ENCODE results near the gene TXNDC2.

TXNDC2 gene

DNA sequence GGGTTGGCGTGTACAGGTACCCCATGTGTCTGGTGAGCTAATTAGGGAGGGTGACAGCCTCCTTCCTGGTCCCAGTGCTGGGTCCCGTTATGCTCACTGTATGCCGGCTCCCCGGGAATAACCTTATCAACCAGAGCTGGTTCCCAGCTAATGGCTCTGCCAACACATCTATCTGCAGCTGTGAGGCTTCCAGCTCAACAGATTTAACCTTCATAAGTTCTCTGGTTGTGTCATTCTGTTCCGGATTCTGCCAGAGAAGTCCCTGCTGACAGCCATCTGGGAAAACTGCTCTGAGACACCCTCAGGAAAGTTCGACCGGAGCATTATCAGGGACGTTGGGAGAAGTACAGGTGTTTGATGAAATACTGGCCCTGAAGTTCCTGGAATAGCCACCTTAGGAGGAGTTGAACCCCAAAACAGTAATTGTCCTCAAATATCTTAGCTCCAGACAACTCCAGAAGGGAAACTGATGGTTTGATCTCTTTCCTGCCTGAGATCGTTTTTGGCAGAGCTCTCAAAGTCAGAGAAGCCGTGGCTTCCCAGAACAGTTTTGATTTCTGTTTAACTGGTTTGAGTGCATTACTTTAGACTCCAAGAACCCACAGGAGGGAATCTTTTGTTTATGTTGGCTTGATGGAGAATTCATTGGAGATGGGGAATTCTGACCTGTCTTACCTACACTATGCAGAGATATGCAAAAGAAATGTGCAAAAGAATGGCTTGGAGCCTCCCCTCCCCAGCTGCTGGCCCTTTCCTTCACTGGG, 39.4 kb upstream of the TXNDC2 start:
- FAIRE-seq = no peak
- no peak for DNase-seq (ENCODE audit: insufficient read length, low spot score)
- TF ChIP-seq, protein P1, sequence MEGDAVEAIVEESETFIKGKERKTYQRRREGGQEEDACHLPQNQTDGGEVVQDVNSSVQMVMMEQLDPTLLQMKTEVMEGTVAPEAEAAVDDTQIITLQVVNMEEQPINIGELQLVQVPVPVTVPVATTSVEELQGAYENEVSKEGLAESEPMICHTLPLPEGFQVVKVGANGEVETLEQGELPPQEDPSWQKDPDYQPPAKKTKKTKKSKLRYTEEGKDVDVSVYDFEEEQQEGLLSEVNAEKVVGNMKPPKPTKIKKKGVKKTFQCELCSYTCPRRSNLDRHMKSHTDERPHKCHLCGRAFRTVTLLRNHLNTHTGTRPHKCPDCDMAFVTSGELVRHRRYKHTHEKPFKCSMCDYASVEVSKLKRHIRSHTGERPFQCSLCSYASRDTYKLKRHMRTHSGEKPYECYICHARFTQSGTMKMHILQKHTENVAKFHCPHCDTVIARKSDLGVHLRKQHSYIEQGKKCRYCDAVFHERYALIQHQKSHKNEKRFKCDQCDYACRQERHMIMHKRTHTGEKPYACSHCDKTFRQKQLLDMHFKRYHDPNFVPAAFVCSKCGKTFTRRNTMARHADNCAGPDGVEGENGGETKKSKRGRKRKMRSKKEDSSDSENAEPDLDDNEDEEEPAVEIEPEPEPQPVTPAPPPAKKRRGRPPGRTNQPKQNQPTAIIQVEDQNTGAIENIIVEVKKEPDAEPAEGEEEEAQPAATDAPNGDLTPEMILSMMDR (IDR thresholded peaks at IDR 0.05; ENCODE audit: insufficient read depth, missing control alignments) = no peak

DNA sequence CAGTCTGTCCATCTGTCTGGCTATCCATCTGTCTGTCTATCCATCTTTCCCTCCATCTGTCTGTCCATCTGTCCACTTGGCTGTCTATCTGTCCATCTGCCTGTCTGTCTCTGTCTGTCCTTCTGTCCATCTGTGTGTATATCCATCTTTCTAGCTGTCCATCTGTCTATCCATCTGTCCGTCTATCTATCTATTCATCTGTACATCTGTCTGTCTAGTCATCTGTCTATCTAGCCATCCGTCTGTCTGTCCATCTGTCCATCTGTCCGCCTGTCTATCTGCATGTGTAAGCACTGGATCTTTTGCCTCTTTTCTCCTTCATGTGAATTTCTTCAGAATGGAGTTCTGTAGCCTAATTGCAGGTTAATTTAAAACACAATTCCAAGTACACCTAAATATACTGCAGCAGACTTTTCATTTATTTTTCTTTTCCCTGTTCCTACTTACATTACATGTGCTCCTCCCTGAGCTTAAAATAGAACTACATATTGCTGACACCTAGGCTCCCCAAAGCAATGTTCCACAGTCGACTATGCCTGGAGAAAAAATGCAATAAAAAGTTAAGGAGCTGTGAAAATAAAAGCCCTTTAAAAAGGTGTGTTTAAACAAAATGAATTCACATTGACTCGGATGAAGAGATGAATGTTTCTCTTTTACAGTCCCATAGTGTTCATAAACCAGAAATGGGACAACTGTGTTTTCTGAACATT, 37.4 kb upstream of the TXNDC2 start:
- DNase-seq (ENCODE audit: insufficient read length, low spot score) (no peak), FAIRE-seq (no peak)
- TF ChIP-seq, protein P1 (IDR thresholded peaks at IDR 0.05; ENCODE audit: insufficient read depth, missing control alignments) = no peak

DNA sequence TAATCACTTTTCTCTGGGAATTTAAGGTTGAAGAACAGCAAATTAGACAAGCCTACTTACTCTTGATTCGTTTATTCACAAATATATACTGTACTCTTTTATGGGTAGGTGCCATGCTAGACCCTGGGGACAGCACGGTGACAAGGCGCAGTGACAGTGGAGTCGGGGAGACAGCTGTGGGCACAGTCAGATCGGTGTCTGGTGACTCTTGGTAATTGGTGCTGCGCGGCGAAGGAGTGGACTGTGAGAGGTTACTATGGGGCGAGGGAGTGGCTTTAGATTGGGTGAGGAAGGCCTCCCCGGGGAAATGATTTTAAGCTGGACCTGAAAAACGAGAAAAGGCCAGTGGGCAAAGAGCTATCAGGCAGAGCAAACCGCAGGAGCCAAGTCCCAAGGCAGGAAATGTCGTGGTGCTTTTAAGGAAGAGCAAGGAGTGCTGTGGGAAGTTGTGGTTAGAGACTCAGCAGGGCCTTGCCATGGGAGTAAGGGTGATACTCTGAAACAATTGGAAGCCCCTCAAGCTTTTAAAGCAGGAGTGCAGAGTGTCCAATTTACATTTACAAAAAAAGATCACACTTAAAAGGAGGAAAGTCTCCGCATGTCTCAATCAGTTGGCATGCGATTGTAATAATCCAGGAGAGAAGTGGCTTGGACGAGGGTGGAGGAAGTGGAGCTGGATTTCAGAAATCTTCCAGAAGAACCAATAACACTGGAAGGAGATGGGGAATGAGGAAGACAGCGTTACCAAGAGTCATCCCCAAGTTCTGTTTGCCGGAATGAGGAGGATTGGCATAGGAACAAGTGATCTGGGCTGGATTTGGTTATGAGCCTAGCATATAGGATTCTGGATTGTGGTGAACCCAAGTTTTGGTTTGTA, 36.1 kb upstream of the TXNDC2 start:
- DNase-seq (ENCODE audit: insufficient read length, low spot score) (no peak), FAIRE-seq (no peak)
- TF ChIP-seq, protein P1 (IDR thresholded peaks at IDR 0.05; ENCODE audit: insufficient read depth, missing control alignments) = no peak

DNA sequence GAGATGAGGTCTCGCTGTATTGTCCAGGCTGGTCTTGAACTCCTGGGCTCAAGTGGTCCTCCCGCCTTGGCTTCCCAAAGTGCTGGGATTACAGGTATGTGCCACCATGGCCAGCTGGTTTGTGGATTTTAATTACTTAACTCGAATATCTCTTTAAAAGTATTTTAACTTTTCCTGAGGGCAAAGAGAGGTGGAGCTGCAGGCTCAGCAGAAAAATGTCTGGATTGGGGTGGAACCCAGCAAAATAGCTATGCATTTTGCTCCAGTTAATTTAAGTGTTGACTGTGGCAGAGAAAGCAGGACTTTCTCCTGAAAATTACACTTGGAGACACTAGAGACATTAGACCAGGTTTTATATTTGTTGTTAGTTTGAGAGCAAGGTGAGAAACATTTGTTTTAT, 35.5 kb upstream of the TXNDC2 start:
- FAIRE-seq = no peak

DNA sequence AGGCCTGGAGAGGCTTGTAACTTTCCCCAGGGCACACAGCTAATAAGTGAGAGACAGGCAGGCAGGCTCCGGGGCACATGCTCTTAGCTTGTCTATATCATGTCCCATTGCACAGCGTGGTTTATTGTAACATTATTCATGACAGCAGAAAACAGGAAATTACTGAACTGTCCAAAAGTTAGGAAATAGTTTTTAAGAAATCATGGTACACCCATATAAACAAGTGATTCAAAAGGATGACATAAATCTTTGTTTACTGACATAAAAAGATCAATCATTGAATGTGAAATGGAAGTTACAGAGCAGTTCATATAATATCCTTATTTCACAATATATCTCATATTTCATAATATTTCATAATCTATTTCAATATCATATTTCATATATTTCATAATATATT, 34.3 kb upstream of the TXNDC2 start:
- no peak for DNase-seq (ENCODE audit: insufficient read length, low spot score)

More for the DNA sequence above, 35.5 kb upstream of the TXNDC2 start:
- TF ChIP-seq, protein P1 (IDR thresholded peaks at IDR 0.05; ENCODE audit: insufficient read depth, missing control alignments) = no peak
- DNase-seq (ENCODE audit: insufficient read length, low spot score) = no peak

DNA sequence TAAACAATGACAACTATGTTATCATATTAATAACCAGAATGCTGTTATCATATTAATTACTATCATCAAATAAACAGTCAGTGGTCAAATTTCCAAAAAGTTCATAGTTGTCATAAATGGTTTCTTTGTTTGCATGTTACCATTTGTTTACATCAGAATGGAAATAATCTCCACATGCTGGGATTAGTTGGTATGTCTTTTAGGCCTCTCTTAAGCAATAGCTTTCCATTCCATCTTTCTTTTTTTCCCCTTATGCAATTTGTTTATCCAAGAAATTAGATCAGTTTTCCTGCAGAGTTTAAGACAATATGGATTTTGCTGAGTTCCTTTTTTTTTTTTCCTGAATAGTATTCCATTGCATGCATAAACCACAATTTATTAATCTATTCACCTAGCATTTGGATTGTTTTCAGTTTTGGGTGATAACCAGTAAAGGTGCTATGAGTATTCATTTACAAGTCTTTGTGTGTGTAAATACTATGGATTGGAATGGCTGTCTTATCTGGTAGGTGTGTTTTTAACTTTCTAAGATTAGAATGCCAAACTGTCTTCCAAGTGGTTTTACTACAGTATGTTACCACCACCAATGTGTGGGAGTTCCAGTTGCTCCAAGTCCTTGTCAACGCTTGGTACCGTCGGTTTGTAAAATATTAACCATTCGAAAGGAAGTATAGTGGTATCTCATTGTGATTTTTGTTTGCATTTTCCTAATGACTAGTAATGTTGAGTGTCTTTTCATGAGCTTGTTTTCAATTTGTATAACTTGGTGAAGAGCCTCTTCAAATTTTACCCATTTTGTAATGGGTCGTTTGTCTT, 33.3 kb upstream of the TXNDC2 start:
- no peak for DNase-seq (ENCODE audit: insufficient read length, low spot score)
- FAIRE-seq = no peak
- TF ChIP-seq, protein P1 (IDR thresholded peaks at IDR 0.05; ENCODE audit: insufficient read depth, missing control alignments) = no peak

More for the DNA sequence above, 34.3 kb upstream of the TXNDC2 start:
- FAIRE-seq = no peak
- TF ChIP-seq, protein P1 (IDR thresholded peaks at IDR 0.05; ENCODE audit: insufficient read depth, missing control alignments) = no peak

All from D721Med (cell line).